ENCODE results near the gene MACROD2.

- no peak for TF ChIP-seq CTCF (optimal IDR thresholded peaks at IDR 0.05 in 1 of 3, IDR thresholded peaks at IDR 0.05 in 1 of 3, conservative IDR thresholded peaks at IDR 0.05 in 1 of 3; ENCODE audit: extremely low read depth in 1 of 3, insufficient read depth in 2 of 3, low read length in 3 of 3)
- TF ChIP-seq EZH2 (IDR thresholded peaks at IDR 0.05; ENCODE audit: low read length): no peak
These were observed 997.6 kb downstream of the MACROD2 start for GRCh38 chr20:14992961-14993360.
